OCI-LY1 (cell line): ENCODE data around the gene UGGT1.
A peak's percentile ranks its signal among the peaks of the same experiment; 100 is the strongest.

Source experiments
- H2AFZ ChIP-seq: fragments of 200-600 bp; sonication (generic), shearing (Covaris generic); 2 replicates; pipeline ENCODE4 v1.6.0; 2014; ENCODE audit warnings: antibody characterized with exemption, mild to moderate bottlenecking, low read length
- H3F3A ChIP-seq: fragments of 200-600 bp; sonication (generic), shearing (Covaris generic); 2 replicates; pipeline ENCODE4 v1.6.0; 2014; ENCODE audit warnings: mild to moderate bottlenecking, antibody characterized with exemption, low read length, moderate library complexity; ENCODE audit not compliant: insufficient read depth
- H3K27ac ChIP-seq: fragments of 200-600 bp; sonication (generic); 2 replicates; pipeline ENCODE4 v1.5.1; 2014; ENCODE audit warnings: low read length, mixed run types, mild to moderate bottlenecking, low read depth; ENCODE audit not compliant: poor library complexity, severe bottlenecking
- H3K27me3 ChIP-seq: fragments of 200-600 bp; sonication (generic); 2 replicates; pipeline ENCODE4 v1.6.0; 2014; ENCODE audit warnings: antibody characterized with exemption, mild to moderate bottlenecking, low read length, moderate library complexity; ENCODE audit not compliant: insufficient read depth
- H3K36me3 ChIP-seq: fragments of 200-600 bp; sonication (generic); 2 replicates; pipeline ENCODE4 v1.6.1; 2014; ENCODE audit warnings: mild to moderate bottlenecking, antibody characterized with exemption, low read length, moderate library complexity, mixed read lengths; ENCODE audit not compliant: insufficient read depth
- H3K4me1 ChIP-seq: fragments of 200-600 bp; sonication (generic); 2 replicates; pipeline ENCODE4 v1.5.1; 2014; ENCODE audit warnings: mild to moderate bottlenecking, low read length, moderate library complexity; ENCODE audit not compliant: insufficient read depth, severe bottlenecking
- H3K4me2 ChIP-seq: fragments of 200-600 bp; sonication (generic), shearing (Covaris generic); 2 replicates; pipeline ENCODE4 v1.6.1; 2014; ENCODE audit warnings: low read length
- H3K4me3 ChIP-seq: fragments of 200-600 bp; sonication (generic); 2 replicates; pipeline ENCODE4 v1.5.1; 2014; ENCODE audit warnings: low read length, low read depth, mild to moderate bottlenecking, mixed read lengths; ENCODE audit not compliant: poor library complexity, severe bottlenecking
- H3K79me2 ChIP-seq: fragments of 200-600 bp; shearing (Covaris generic); 2 replicates; pipeline ENCODE4 v1.6.1; 2016; ENCODE audit warnings: mixed run types, low read length, mixed read lengths; ENCODE audit not compliant: insufficient read depth
- H3K9ac ChIP-seq: fragments of 200-600 bp; sonication (generic), shearing (Covaris generic); 2 replicates; pipeline ENCODE4 v1.6.1; 2014; ENCODE audit warnings: mild to moderate bottlenecking, low read length, mixed read lengths
- H3K9me2 ChIP-seq: fragments of 200-600 bp; sonication (generic), shearing (Covaris generic); 2 replicates; pipeline ENCODE4 v1.6.1; 2014; ENCODE audit warnings: low read depth, mild to moderate bottlenecking, low read length, mixed read lengths
- H3K9me3 ChIP-seq: fragments of 200-600 bp; shearing (Covaris generic); 2 replicates; pipeline ENCODE4 v1.6.1; 2014; ENCODE audit warnings: low read length, mixed read lengths
- H4K20me1 ChIP-seq: fragments of 200-600 bp; sonication (generic), shearing (Covaris generic); 2 replicates; pipeline ENCODE4 v1.6.0; 2016; ENCODE audit warnings: mild to moderate bottlenecking, low read length; ENCODE audit not compliant: insufficient read depth
- EZH2 ChIP-seq: fragments of 200-600 bp; sonication (generic), shearing (Covaris generic); IDR thresholded peaks from 2 replicates; pipeline ENCODE4 v1.8.0; 2017; ENCODE audit warnings: borderline replicate concordance, mixed run types, mild to moderate bottlenecking, antibody characterized with exemption, low read length, moderate library complexity, mixed read lengths
- TF ChIP-seq, protein P1 (sequence below): fragments of 200-600 bp; sonication (generic), shearing (Covaris generic); IDR thresholded peaks from 2 replicates; pipeline ENCODE4 v1.5.1; 2017; ENCODE audit warnings: mild to moderate bottlenecking, antibody characterized with exemption, low read length, moderate library complexity, mixed read lengths

The UGGT1 gene

DNA sequence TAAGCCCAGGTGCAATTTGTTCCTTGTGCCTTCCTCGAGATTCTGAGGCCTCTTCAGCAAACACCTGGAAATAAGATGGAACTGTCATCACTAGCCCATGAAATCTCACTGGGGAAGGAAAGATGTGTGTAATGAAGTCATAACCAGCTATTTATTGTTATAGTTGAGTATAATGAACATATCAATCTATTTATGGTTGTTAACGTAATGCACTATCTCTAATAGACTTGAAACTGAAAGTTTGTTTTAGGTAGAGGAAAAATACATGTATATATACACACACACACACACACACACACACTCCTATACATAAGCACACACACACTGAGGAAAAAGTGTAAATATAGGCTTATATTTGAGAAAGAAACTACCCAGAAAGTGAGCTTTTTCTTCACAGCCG, 62.8 kb downstream of the UGGT1 start:
- Histone ChIP-seq H3K9ac (no peak overlapping the region), H3K4me1 (peaks cover 13% of the 10 kb centered on the region), H3K36me3 (peaks cover 79% of the 10 kb centered on the region), H4K20me1 (no peaks in the 10 kb centered on the region), H3K4me2 (no peak overlapping the region), H3K4me3 (no peak overlapping the region), H3K9me2 (no peaks in the 10 kb centered on the region), H3K9me3 (no peaks in the 10 kb centered on the region), H3K27ac (no peak overlapping the region), H2AFZ (no peak overlapping the region), H3K79me2 (no peaks in the 10 kb centered on the region), H3K27me3 (no peaks in the 10 kb centered on the region), H3F3A (no peaks in the 10 kb centered on the region)
- TF ChIP-seq, protein P1, sequence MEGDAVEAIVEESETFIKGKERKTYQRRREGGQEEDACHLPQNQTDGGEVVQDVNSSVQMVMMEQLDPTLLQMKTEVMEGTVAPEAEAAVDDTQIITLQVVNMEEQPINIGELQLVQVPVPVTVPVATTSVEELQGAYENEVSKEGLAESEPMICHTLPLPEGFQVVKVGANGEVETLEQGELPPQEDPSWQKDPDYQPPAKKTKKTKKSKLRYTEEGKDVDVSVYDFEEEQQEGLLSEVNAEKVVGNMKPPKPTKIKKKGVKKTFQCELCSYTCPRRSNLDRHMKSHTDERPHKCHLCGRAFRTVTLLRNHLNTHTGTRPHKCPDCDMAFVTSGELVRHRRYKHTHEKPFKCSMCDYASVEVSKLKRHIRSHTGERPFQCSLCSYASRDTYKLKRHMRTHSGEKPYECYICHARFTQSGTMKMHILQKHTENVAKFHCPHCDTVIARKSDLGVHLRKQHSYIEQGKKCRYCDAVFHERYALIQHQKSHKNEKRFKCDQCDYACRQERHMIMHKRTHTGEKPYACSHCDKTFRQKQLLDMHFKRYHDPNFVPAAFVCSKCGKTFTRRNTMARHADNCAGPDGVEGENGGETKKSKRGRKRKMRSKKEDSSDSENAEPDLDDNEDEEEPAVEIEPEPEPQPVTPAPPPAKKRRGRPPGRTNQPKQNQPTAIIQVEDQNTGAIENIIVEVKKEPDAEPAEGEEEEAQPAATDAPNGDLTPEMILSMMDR: no peak
- TF ChIP-seq EZH2: no peak

DNA sequence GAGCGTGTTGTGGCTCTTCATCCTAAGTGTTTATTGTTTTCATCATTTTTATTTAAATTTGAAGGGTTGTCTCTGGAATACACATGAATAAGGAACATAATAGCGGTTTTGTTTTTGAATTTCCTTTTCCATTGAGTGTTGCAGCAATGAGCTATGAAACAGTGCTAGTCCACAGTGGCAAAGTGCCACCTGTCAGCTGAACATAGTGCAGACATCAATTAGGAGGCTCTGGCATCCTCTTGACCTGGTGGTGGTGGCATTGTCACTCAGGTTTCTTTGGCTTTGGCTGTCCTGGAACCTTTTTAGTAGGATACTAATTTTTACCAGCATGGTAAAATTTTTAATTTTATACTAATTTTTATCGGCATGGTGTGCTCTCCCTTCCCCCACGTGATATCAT, 63.2 kb downstream of the UGGT1 start:
- H4K20me1 ChIP-seq: no peaks in the 10 kb centered on the region
- peaks cover 13% of the 10 kb centered on the region for H3K4me1 ChIP-seq
- no peaks in the 10 kb centered on the region for H3K9me3 ChIP-seq
- no peak overlapping the region for H3K9ac ChIP-seq
- no peaks in the 10 kb centered on the region for H3K9me2 ChIP-seq
- no peaks in the 10 kb centered on the region for H3F3A ChIP-seq
- peaks cover 79% of the 10 kb centered on the region for H3K36me3 ChIP-seq
- H3K4me3 ChIP-seq: no peak overlapping the region
- no peak overlapping the region for H2AFZ ChIP-seq
- no peak overlapping the region for H3K27ac ChIP-seq
- TF ChIP-seq EZH2: no peak
- TF ChIP-seq, protein P1: no peak
- no peaks in the 10 kb centered on the region for H3K79me2 ChIP-seq
- H3K4me2 ChIP-seq: no peak overlapping the region
- H3K27me3 ChIP-seq: no peaks in the 10 kb centered on the region

DNA sequence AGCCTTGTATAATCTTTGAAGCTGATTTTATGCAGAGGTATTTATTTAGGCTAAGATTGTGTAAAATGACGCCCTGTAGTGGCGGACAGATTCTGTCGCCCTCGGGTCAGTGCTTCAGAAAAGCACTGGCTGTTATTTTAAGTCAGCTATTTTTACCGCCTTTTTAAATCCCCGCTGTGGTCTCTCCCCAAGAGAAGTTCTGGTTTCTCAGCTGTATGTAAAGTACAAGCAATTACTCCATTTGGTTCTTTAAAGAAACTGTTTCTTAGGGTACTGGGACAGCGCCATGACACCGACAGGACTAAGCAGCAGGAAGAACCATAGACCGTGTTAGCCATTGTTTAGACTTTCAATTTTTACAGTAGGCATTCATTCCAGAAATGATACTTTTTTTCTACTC, 65.0 kb downstream of the UGGT1 start:
- no peak overlapping the region for H2AFZ ChIP-seq
- H3K9me2 ChIP-seq: no peaks in the 10 kb centered on the region
- H4K20me1 ChIP-seq: no peaks in the 10 kb centered on the region
- no peaks in the 10 kb centered on the region for H3K9me3 ChIP-seq
- no peak overlapping the region for H3K9ac ChIP-seq
- H3K4me1 ChIP-seq: peaks cover 13% of the 10 kb centered on the region
- H3K36me3 ChIP-seq: peaks cover 93% of the 10 kb centered on the region
- H3K27ac ChIP-seq: peak overlapping the region; percentile 23
- no peaks in the 10 kb centered on the region for H3K27me3 ChIP-seq
- H3K79me2 ChIP-seq: no peaks in the 10 kb centered on the region
- H3F3A ChIP-seq: no peaks in the 10 kb centered on the region
- H3K4me2 ChIP-seq: no peak overlapping the region
- H3K4me3 ChIP-seq: no peak overlapping the region
- TF ChIP-seq EZH2: no peak
- TF ChIP-seq, protein P1: no peak
